Left hindlimb (tissue), 1 donor: ENCODE results near the gene CD151.

Experiments
- DNase-seq: peaks from one replicate; pipeline ENCODE4 v3.0.0-alpha.2; 2018

The CD151 gene

DNA sequence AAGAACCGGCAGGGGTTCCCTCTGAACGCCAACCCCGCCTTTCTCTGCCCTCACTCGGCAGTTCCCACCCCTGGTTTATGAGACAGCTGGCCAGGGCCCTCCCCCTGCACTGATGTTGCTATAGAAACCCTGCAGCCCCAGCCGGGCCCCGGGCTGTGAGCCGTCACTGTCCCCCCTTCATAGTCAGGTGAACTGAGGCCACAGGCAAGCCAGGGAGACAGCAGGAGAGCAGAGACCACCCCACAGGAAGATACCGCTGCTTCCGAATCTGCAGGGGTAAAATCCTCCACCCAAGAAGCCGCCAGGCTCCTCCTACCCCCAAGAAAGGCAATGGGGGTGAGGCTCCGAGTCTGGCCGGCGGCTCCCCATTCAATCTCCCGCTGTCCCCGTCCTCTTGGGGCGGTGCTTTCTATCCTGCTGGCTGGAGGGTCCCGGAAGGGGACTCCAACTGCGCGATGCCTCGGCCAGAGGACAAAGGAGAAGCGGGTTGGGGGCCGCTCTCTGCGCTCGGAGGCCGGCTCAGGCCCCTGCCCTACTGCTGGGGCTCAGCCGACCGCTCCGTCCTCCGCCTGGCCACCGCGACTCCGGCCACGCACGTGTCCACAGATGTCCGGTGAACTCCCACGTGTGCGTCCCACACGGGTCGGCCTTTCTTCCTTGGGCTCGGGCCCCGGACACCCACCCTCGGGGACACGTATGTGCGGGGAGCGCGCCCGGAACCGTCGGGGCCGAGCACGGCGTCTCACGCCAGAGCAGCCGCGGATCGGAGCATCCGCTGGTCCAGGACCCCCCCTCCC lies 35.3 kb upstream of the CD151 start:
- DNase-seq = peak; percentile 92

DNA sequence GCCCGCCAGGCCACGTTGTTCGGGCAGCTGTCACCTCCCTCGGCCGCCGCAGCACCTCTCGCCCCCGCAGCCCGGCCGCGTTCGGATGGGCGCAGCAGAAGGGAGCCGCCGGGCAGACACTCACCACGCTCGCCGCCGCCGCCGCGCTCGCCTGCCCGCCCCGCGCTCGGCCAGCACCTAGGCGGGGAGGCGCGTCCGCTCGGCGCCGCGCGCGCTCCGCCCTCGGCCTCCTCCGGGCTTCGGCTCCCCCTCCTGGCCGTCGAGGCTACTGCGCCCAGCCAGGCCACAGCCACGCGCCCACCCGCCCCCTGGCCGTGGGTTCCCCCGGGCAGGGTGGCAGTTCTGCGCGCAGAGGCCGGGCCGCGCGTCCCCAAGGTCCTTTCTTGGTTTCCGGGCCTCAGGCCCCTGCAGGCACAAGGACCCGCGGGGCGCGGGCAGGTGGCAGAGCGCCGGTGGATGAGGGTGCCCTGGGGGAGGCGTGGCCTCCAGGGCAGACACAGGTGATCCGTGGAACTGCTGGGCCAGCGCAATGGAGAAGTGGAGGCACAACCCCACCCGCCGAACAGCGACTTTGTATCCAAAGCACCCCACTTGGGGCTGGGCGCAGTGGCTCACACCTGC lies 34.5 kb upstream of the CD151 start, which contains the start of gene SLC25A22:
Gene SLC25A22 (minus strand): TSS at position 189 of the 621 bp plus-strand sequence. CDS start 3,275 bp downstream, outside the sequence.
- peak; percentile 87 for DNase-seq

DNA sequence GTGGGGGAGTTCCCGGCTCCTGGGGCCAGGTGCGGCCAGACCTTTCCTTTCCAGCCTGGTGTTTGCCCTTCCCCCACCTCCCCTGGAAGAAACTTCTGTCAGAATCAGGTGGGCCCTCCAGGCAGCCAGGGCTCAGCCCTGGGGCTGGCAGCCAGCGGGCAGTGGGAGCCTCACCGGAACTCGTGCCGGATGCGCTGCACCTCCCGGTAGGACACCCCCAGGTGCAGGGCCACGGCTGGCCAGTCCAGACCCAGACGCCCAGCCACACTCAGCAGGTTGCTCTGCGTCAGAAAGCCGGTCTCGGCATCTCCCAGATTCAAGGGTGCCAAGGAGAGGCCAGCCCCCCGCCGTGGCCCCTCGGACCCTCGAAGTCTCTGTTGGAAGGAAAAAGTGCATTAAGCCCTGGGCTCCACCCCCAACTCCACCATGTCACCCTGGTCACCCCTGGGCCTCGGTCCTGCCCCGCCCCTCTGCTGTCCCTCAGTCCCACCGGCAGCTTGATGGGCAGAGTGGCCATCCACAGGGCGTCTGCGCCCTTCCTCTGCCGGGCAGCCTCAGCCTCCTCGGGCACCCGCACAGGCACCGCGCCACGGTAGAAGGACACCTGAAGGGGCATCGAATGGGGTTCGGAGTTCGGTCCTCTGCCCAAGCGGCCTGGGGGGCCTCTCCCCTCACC lies 33.0 kb upstream of the CD151 start:
- DNase-seq = no peak

DNA sequence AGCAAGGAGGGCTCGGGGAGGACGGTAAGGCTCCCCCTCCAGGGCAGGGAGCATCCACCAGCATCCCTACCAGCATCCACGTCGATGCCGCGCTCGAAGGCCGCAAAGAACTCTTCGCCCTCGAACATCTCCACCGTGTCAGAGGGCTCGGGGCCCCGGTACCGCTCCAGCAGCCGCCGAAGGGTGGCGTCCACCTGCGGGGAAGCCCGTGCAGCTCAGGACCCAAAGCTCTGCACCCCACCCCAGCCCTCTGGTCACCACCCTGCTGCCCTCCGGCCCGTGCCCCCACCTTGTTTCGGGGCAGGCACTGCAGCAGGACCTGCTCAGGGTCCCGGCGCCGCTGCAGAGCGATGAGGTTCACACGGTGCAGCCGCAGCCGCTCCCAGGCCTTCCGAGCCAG lies 32.3 kb upstream of the CD151 start:
- no peak for DNase-seq

DNA sequence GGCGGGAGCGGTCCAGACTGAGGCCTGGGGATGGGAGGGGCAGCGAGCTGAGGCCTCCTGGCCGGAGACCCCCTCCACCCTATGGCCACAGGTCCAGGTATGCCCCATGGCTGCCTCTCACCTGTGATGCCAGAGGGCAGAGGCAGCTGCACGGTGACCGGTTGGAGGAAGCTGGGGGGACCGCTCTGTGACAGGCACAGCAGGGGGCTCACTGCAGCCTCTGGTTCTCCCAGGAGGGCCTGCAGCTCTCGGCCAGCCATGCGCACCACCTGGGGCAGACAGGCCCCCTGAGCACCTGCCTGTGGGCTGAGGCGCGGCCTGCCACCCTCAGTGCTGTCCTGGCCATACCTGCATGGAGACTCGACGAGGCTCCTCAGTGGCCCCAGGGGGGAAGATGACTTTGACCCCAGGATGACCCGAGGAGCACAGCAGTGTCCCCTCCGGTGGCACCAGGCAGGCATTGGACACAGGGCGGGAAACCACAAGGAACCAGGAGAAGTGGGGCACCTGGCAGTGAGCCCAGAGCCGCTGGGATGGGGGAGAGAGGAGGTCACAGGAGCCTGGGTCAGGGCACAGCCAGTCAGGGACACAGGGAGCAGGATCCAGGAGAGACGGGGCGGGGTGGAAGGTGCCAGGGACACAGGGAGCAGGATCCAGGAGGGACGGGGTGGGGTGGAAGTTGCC lies 31.5 kb upstream of the CD151 start:
- no peak for DNase-seq

DNA sequence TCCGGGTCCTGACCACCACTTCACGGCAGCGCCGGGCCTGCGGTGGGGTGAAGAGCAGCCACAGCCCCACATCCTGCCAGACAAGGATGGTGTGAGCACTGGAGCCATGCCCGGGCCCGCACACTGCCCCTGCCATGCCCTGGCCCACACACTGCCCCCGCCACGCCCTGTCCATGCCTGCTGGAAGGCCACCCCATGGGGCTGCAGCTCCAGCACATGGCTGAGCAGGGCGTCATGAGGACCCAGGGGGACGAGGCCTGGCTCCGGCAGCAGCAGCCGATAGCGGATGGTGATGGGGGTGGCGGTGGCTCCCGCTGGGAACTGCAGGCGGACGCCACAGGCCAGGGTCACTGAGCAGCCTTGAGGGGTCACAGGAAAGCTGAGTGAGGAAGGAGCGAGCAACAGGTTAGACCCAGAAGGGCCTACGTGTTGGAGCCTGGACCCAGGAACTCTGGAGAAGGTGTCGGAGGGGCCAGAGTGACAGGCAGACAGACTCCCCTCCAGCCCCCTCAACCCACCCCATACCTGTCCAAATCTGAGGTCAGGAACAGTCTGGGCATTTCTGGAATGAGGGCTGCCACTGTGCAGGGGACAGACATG lies 30.6 kb upstream of the CD151 start:
- no peak for DNase-seq

DNA sequence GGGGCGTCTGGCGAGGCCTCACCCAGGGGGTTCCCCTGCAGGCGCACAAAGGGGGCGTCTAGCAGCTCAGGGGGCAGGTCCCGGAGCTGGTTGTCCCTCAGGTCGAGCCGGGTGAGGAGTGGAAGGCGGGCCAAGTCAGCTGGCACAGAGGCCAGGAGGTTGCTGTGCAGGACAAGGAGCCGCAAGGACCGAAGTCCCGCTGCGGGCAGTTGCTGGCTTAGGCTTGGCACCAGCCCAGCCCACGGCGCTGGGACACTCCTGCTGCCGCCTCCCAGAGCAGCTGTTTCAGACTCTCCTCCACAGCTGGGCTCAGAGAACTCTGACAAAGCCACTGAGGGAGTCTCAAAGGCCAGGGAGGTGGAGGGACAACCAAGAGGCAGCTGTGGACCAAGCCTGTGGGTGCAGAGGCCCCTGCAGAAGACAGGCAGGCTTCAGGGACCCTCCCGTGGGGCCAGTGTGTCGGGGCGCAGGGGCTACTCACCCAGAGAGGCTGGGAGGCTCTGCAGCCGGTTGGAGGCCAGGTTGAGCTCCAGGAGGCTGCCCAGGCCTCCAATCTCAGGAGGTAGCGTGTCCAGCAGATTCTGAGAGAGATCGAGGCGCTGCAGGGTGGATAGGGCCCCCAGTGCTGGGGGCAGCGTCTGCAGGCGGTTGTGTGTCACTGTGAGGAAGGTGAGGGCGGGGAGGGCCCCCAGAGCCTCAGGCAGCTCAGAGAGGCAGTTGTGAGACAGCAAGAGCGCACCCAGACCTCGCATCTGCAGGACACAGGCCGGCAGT lies 29.9 kb upstream of the CD151 start:
- DNase-seq = no peak

DNA sequence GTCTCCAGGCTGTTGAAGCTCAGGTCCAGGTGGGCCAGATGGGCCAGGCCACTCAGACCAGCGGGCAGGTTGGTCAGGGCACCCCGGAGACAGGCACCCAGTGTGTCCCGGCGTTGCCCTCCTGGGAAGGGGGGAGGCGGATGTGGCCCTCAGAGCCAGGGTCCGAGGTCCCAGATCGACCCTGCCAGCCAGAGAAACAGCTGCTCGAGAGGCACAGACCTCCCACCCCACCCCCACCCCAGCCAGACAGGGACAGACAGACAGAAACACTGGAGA lies 29.3 kb upstream of the CD151 start:
- DNase-seq = no peak

DNA sequence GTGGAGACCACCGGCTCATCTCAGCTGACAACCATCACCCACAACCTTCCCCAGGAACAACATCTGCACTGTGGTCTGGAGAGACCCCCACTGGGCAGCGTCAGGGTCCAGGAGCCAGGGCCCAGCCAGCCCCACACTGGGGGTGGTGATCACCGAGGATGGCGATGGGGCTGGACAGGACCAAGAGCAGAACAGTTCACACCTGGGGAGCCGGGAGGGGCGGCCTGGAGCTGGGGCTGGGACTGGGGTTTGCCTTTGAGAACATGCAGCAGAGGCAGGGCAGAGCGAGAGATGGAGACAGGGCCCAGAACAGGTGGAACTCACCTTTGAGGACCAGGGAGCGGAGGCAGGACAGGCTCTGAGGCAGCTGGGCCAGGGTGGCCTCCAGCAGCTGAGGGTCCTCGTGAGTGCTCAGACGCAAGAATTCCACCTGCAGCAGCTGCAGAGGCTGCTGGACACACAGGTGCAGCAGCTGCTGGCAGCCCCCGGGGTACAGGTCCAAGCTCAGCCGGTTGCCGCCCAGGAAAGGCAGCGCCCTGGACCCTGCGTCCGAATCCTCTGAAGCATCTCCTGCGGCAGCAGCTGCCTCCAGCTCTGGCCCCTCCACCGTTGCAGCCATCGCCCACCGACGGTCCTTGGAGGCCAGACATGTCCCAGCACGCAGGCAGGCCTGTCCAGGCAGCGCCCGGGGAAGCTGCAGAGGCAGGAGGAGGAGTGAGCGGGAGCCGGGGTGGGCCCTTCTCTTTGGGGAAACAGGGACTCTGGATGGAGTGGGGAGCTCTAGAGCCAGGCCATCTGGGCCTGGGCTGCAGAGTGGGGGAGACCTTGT lies 28.8 kb upstream of the CD151 start:
- DNase-seq = no peak

DNA sequence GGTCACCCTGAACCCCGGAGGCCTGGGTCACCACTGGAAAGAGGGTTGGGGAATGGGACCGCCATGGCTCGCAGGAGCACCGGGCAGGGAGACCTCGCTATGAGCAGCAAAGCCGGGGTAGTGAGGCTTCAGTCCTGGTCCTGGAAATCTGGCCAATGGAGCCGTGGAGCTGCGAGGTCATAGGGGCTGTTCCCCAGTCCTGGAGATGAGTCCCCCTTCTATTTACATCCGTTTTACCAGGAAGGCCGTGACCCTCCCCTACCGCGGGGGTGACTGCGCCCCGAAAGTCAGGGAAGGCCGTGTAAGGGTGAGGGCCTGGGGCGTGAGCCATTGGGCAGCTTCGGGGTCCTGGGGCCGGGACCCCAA lies 28.2 kb upstream of the CD151 start:
- no peak for DNase-seq

DNA sequence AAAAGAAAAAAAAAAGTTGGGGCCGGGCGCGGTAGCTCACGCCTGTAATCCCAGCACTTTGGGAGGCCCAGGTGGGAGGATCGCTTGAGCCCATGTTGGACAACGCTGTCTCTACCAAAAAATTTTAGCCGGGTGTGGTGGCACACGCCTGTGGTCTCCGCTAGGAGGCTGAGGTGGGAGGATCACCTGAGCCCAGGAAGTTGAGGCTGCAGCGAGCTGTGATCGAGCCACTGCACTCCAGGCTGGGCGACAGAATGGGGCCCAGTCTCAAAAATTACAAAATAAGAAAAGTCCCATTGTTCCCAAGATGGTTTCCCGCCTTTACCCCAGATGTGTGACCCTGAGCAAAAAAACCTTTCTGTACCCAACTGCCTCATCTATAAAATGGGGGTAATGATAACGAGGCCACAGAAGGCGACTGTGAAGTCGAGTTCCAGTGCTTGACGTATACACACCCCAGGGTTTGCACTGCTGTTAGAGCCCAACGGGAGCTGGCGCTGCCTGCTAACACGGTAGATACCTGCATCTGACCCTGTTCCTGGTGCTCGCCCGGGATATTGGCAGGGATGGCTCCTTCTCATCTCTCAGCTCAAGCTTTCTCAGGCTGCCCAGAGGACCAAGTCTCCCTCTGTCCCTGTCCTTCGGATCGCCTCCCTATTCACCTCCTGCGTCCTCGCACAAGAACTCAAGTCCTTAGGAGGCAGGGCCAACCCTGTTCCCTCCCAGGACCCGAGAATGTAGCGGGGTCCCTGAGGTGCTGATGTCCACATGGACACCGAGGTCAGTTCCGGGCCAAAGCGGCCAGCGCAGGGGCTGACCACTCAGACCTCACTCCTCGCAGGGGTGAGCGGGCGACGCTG lies 24.1 kb upstream of the CD151 start:
- DNase-seq = no peak

DNA sequence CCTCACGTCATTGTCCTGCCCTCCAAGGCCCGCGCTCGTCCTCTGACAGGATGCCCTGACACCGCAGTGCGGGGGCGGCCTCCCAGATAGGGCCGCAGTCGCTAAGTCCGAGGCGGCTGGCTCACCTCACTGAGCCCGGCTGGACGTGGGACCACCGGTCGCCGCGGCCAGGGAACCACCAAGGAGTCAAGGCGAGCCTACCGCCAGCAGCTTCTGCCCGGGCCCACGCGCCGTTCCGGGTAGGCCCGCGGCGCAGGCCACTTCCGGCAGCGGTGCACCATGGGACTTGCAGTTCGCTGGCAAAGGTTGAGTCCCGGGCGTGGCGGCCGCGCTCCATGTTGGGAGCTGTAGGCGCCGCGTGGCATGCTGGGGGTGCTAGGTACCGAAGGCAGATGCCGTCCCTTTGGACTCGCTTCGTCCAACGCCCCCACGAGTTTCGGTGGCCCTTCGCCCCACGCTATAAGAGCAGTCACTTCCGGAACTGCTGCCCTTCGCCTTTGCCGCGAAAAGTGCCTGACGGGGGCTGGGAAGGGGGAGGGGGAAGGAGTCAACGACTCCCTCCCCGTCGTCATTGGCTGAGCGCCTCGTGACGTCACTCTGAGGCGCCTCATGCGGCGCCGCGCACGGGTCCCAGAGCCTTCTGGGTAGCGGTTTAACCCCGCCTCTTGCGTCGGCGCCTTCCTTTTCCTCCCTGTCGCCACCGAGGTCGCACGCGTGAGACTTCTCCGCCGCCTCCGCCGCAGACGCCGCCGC lies 23.3 kb upstream of the CD151 start, which contains the start of gene RPLP2:
Gene RPLP2 (plus strand): TSS at position 681 of the 753 bp plus-strand sequence. CDS start 268 bp downstream, outside the sequence.
- DNase-seq = peak; percentile 98

DNA sequence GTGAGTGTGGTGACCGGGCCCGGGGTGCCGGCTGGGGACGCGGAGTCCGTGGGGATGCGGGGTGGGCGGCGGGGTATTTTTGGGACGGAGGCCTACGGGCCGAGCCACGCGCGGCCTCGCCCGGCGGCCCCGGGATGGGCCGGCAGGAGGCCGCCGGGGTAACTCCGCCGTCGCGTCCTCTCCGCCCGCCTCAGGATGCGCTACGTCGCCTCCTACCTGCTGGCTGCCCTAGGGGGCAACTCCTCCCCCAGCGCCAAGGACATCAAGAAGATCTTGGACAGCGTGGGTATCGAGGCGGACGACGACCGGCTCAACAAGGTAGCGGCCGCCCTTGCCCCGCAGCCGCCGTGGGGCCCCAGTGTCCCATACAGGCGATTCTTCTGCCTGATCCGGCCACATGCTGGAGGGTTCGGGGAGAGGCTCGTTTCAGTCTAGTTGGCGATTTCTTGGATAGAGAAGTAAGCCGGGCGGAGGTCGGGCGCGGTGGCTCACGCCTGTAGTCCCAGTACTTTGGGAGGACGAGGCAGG lies 22.6 kb upstream of the CD151 start:
- DNase-seq = no peak

DNA sequence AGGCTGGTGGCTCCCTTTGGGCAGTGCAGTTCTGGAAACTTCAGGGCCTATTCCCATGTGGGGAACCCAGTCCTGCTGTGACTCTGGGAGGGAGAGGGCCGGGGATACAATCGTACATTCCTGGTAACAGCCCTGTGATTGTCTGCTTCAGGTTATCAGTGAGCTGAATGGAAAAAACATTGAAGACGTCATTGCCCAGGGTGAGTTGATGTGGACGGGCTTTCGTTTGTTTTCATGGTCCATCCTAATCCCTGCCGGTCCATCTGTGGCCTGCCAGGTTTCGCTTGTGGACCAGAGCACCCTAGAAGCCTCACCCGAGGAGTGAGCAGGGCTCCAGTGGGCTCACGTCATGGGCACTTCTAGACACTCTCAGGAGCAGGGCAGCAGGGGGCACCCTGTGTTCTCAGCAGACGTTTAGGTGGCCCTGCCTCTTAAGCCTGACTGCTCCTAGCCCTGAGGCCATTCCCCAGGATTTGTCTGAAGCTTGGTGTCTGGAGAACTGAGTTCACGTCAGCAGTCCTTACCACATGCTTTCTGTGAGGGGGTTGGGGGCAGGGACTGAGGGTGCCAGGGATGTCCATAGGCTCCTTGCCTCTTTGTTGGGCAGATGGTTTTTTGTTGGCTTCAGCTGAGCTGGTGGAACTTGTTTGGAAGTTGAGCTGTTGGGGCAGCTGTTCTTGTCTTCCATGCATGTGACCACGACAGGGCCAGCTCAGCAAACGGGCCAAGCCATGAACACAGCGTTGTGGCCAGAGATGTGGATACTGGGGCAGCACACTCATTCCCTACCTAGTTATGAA lies 21.1 kb upstream of the CD151 start:
- no peak for DNase-seq

DNA sequence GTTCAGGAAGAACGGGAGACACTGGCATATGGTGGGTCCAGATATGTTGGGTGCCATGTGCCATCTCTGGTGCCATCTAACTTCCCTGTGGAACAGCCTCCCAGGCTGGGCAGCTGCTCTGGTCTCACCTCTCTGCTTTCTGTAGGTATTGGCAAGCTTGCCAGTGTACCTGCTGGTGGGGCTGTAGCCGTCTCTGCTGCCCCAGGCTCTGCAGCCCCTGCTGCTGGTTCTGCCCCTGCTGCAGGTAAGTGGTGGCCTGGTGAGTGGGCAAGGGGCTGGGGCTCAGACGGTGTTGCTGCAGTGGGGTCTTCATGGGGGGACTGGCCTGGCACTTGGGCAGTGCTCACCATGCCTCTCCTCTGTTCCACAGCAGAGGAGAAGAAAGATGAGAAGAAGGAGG lies 20.4 kb upstream of the CD151 start:
- no peak for DNase-seq

DNA sequence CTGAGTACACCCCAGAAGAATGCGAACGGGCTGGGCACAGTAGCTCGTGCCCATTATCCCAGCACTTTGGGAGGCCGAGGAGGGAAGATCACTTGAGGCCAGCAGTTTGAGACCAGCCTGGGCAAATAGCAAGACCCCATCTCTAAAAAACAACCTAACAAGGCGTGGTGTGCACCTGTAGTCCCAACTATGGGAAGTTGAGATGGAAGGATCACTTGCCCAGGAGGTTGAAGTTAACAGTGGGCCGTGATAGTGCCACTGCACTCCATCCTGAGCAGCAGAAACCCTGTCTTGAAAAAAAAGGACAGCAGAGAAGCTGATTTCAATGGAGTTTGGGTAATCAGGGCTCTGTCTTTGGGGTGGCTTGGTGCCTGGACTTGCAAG lies 19.7 kb upstream of the CD151 start:
- DNase-seq = no peak

DNA sequence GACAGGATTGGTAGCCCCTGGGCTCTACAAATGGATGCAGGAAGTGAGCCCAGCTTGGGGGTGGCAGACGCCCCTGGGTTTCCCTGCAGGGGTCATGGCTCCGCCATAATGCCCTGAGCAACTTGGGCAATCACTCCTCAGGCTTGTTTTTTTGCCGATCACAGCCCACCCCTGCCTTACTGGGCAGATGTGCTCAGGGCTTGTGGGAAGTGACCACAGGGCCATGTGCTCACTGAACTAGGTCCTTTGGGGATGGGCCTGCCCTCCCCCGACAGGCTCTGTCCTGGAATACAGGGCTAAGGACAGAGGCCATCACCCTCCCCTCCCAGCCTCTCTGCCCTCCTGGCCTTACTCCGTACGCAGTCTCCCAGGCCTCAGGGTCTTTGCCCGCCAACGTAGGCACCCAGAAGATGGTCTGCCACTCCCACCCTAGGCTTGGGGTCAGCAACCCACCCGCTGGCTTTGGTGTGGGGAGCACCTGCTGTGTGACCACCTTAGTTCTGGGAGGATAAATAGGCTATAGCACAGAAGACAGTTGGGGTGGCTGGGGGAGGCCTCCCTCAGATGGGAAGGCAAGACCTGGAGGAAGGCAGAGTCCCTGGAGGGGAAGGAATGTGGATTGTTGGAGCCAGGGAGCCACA lies 19.2 kb upstream of the CD151 start:
- DNase-seq = no peak
